B cell (primary cell): ENCODE results near the gene LIF. TPM values are rescaled to one million over a fixed set of nuclear protein-coding genes. Genes with fewer than 3 reads are reported as not detected.

Experiments used
- ATAC-seq: fragments of 200-7000 bp; cut with Tn5 transposase; one replicate; pipeline ENCODE4 v1.10.0; 2021; ENCODE audit warnings: low read depth, mild to moderate bottlenecking, moderate number of reproducible peaks, moderate library complexity
- CTCF ChIA-PET: fragments of 350-600 bp; sonication (Branson Sonifier 250); formaldehyde crosslinking; loops from one replicate; lab custom pipeline; 2021; ENCODE audit warnings: antibody characterized with exemption, inconsistent platforms; lab: Charles Lee
- POLR2A ChIA-PET: fragments of 350-600 bp; sonication (Branson Sonifier 250); formaldehyde crosslinking; loops from one replicate; lab custom pipeline; 2021; ENCODE audit warnings: antibody characterized with exemption; lab: Charles Lee
- DNase-seq: peaks from one replicate; pipeline ENCODE4 v3.0.0; 2013
- H2AFZ ChIP-seq: 2 replicates; pipeline ENCODE4 v1.6.1; 2012; ENCODE audit warnings: mild to moderate bottlenecking, low read depth, low read length; ENCODE audit not compliant: insufficient read depth, poor library complexity, severe bottlenecking
- H3K27ac ChIP-seq, 2 donors: 1 replicate in 1 of 2; 2 replicates in 1 of 2; pipeline ENCODE4 v1.5.1; 2012 to 2013; ENCODE audit warnings: low read length in 2 of 2, mild to moderate bottlenecking in 2 of 2, moderate library complexity in 1 of 2
- H3K27me3 ChIP-seq, 4 experiments: fragments of 200-600 bp in 1 of 4; sonication (generic) in 1 of 4; replicated peaks in 1 of 4; 1 replicate in 2 of 4; 2 replicates in 2 of 4; pipeline versions ENCODE4 v1.6.1 to v1.7.0; 2013 to 2016; ENCODE audit warnings: low read length in 3 of 4, mild to moderate bottlenecking in 2 of 4, mixed read lengths in 1 of 4, moderate library complexity in 1 of 4; ENCODE audit not compliant: insufficient read depth in 4 of 4, control insufficient read depth in 3 of 4; ENCODE audit errors: control extremely low read depth in 1 of 4
- H3K36me3 ChIP-seq, 2 experiments: replicated peaks in 1 of 2; 1 replicate in 1 of 2; 2 replicates in 1 of 2; pipeline versions ENCODE4 v1.6.1 to v1.7.1; 2013; ENCODE audit warnings: low read length in 1 of 2; ENCODE audit not compliant: insufficient read depth in 2 of 2, control insufficient read depth in 1 of 2; ENCODE audit errors: control extremely low read depth in 1 of 2, extremely low read depth in 1 of 2
- H3K4me1 ChIP-seq, 2 donors: fragments of 200-600 bp in 1 of 2; sonication (generic) in 1 of 2; 1 replicate in 1 of 2; 2 replicates in 1 of 2; pipeline versions ENCODE4 v1.5.1 to v1.6.1; 2013 to 2017; ENCODE audit warnings: low read length in 2 of 2; ENCODE audit not compliant: control insufficient read depth in 2 of 2, insufficient read depth in 2 of 2
- H3K4me2 ChIP-seq: replicated peaks from 2 replicates; pipeline ENCODE3; 2012; ENCODE audit warnings: mild to moderate bottlenecking, low read depth, low read length; ENCODE audit not compliant: poor library complexity, severe bottlenecking
- H3K4me3 ChIP-seq, 5 experiments: fragments of 200-600 bp in 1 of 5; sonication (generic) in 1 of 5; 1 replicate in 3 of 5; 2 replicates in 2 of 5; pipeline versions ENCODE4 v1.5.1 to v1.7.0; 2011 to 2016; ENCODE audit warnings: low read length in 4 of 5, mild to moderate bottlenecking in 4 of 5, low read depth in 2 of 5, control low read depth in 1 of 5, moderate library complexity in 1 of 5; ENCODE audit not compliant: insufficient read depth in 1 of 5; ENCODE audit errors: control extremely low read depth in 1 of 5, extremely low read depth in 1 of 5
- H3K79me2 ChIP-seq: fragments of 200-600 bp; sonication (generic); one replicate; pipeline ENCODE4 v1.6.0; 2016; ENCODE audit warnings: low read length; ENCODE audit not compliant: control insufficient read depth, insufficient read depth
- H3K9ac ChIP-seq: fragments of 200-600 bp; sonication (generic); 2 replicates; pipeline ENCODE4 v1.6.1; 2017; ENCODE audit warnings: mild to moderate bottlenecking, low read length, moderate library complexity
- H3K9me3 ChIP-seq, 3 donors: one replicate each; pipeline versions ENCODE4 v1.6.1 to v1.7.1; 2013; ENCODE audit warnings: low read length in 2 of 3; ENCODE audit not compliant: control insufficient read depth in 2 of 3, insufficient read depth in 1 of 3; ENCODE audit errors: control extremely low read depth in 1 of 3
- H4K20me1 ChIP-seq: 2 replicates; pipeline ENCODE4 v1.6.0; 2012; ENCODE audit warnings: mild to moderate bottlenecking, low read length; ENCODE audit not compliant: insufficient read depth, control insufficient read depth, poor library complexity, severe bottlenecking
- H3K27ac Mint-ChIP-seq: one replicate; pipeline ENCODE4 v1.8.0; 2021; ENCODE audit warnings: mixed read lengths
- H3K27me3 Mint-ChIP-seq: one replicate; pipeline ENCODE4 v1.8.0; 2021; ENCODE audit warnings: mixed read lengths
- H3K4me1 Mint-ChIP-seq: one replicate; pipeline ENCODE4 v1.8.0; 2021; ENCODE audit warnings: mixed read lengths
- H3K4me3 Mint-ChIP-seq: one replicate; pipeline ENCODE4 v1.8.0; 2021; ENCODE audit warnings: mixed read lengths
- H3K9me3 Mint-ChIP-seq: one replicate; pipeline ENCODE4 v1.8.0; 2022; ENCODE audit warnings: mixed read lengths; ENCODE audit not compliant: insufficient read depth
- EZH2 ChIP-seq: IDR thresholded peaks from 2 replicates; pipeline ENCODE4 v1.6.1; 2012; ENCODE audit warnings: borderline replicate concordance, low read depth, mild to moderate bottlenecking, moderate library complexity, low read length; ENCODE audit not compliant: insufficient read depth, poor library complexity, severe bottlenecking
- WGBS: methylation state at CpG from one replicate; pipeline ENCODE4 v1.1.5; 2013; ENCODE audit warnings: missing lambda C conversion rate; ENCODE audit not compliant: insufficient coverage; 5-methylcytosine and 5-hydroxymethylcytosine counted together
- intact Hi-C: fragments of 100-400 bp; cut with micrococcal nuclease; formaldehyde crosslinking; loops from one replicate; pipeline ENCODE4 v1.10.0; 2022
- polyA plus RNA-seq: library from polyadenylated mRNA; depleted of rRNA; stranded (reverse); fragments of >200 nt; gene quantifications from 2 replicates; pipeline ENCODE4 v1.2.3, GENCODE V29; 2012
- total RNA-seq, 2 donors: library from RNA; stranded (reverse); fragments of 120-200 nt in 1 of 2; gene quantifications; 1 replicate in 1 of 2; 2 replicates in 1 of 2; pipeline versions ENCODE4 v1.2.3 to v1.2.4, GENCODE V29; 2013 to 2022
- TF ChIP-seq, protein P1 (sequence below): fragments of 200-600 bp; IDR thresholded peaks from one replicate; pipeline ENCODE4 v1.8.0; 2022; ENCODE audit warnings: antibody characterized with exemption, mild to moderate bottlenecking

Gene LIF
- total and polyA plus RNA-seq, 2 donors (not counting 1 experiment from before 2014, with no cell fraction given): 0.47 TPM; not detected in 1

DNA sequence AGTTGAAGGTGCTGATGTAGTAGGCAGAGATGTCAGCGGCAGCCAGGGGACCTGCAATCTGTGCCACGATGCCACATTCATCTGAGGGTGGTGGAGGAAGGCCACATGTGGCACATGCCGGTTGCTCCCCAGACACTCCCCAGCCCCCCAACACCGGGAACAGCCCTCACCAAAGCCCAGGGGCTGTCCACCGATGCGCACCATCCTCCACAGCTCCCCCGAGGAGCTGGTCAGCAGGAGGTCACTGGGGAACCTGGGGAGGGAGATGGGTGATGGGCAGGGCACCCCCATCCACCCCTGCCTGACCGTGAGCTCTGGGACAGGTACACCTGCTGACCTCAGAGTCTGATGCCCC is 39.3 kb upstream of the LIF start:
- no peak overlapping the region for H2AFZ ChIP-seq
- ChIA-PET CTCF (interaction anchor here (1.3 to 13.2 kb wide), 9 partner anchors 23 to 200 kb away, joined by 3 to 510 read pairs (median 12); partner anchors contain the start of genes CCDC157, RNF215, SEC14L2 and SF3A1), POLR2A (no interaction called here)
- ATAC-seq (no peak), DNase-seq (no peak)
- H3K27ac Mint-ChIP-seq: no peak overlapping the region
- no peak for TF ChIP-seq EZH2
- TF ChIP-seq, protein P1, sequence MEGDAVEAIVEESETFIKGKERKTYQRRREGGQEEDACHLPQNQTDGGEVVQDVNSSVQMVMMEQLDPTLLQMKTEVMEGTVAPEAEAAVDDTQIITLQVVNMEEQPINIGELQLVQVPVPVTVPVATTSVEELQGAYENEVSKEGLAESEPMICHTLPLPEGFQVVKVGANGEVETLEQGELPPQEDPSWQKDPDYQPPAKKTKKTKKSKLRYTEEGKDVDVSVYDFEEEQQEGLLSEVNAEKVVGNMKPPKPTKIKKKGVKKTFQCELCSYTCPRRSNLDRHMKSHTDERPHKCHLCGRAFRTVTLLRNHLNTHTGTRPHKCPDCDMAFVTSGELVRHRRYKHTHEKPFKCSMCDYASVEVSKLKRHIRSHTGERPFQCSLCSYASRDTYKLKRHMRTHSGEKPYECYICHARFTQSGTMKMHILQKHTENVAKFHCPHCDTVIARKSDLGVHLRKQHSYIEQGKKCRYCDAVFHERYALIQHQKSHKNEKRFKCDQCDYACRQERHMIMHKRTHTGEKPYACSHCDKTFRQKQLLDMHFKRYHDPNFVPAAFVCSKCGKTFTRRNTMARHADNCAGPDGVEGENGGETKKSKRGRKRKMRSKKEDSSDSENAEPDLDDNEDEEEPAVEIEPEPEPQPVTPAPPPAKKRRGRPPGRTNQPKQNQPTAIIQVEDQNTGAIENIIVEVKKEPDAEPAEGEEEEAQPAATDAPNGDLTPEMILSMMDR: no peak
- H3K4me1 Mint-ChIP-seq: peaks cover 27% of the 10 kb centered on the region
- H3K27me3 Mint-ChIP-seq: no peaks in the 10 kb centered on the region
- H3K4me3 ChIP-seq: no peak overlapping the region
- H3K79me2 ChIP-seq: no peaks in the 10 kb centered on the region
- no peaks in the 10 kb centered on the region for H3K9me3 Mint-ChIP-seq
- H4K20me1 ChIP-seq: peaks cover 8% of the 10 kb centered on the region
- no peak overlapping the region for H3K4me2 ChIP-seq
- no peaks in the 10 kb centered on the region for H3K27me3 ChIP-seq
- intact Hi-C loops: loop anchor here (5.0 kb wide), 1 partner anchor 306 kb away; the partner anchor contains the start of gene PES1
- peaks cover 0 to 3% of the 10 kb centered on the region in 2 experiments for H3K36me3 ChIP-seq
- H3K9ac ChIP-seq: no peak overlapping the region
- H3K9me3 ChIP-seq: no peaks in the 10 kb centered on the region
- H3K27ac ChIP-seq: no peak overlapping the region
- H3K4me1 ChIP-seq: peaks cover 22 to 29% of the 10 kb centered on the region in 2 donors
- WGBS: 92% methylated on average over 4 of the region's 8 CpGs
- no peak overlapping the region for H3K4me3 Mint-ChIP-seq

DNA sequence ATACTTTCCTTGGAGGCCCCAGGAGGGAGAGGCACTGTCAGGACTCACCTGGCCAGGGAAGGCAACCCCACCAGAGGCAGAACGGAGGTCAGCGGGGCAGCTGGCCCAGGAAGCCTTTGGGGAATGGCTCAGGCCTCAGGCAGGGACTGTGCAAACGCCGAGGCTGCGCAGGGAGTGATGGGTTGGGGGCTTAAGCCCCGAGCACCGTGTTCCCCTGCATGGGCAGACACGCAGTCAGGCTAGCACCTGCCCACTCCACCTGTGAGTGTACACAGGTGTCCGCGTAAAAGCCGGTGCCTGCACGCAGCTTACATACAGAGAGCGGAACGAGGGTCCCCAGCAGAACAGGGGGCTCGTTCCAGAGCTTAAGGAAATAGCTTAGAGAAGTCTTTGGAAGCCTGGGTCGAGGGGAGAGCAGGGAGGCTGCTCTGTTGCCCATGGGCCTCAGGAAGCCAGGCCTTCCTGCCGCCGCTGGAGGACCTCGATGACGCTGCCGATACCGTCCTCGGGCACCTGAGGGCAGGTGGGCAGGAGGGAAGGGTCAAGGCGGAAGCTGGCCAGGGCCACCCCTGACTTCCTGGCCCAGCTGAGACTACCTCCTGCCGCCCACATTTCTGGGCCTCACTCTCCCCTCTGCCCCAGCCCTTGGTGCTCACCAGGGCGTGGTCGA is 38.8 kb upstream of the LIF start:
- no peak overlapping the region for H3K4me3 ChIP-seq
- H3K4me1 ChIP-seq: peaks cover 17 to 24% of the 10 kb centered on the region in 2 donors
- no peak for TF ChIP-seq EZH2
- TF ChIP-seq, protein P1: no peak
- Mint-ChIP-seq H3K27me3 (no peaks in the 10 kb centered on the region), H3K27ac (no peak overlapping the region), H3K4me3 (no peak overlapping the region), H3K9me3 (no peaks in the 10 kb centered on the region), H3K4me1 (peaks cover 22% of the 10 kb centered on the region)
- CTCF ChIA-PET: interaction anchor here (1.3 to 13.2 kb wide), 9 partner anchors 24 to 200 kb away, joined by 3 to 510 read pairs (median 12); partner anchors contain the start of genes CCDC157, RNF215, SEC14L2 and SF3A1
- no peaks in the 10 kb centered on the region for H3K27me3 ChIP-seq
- intact Hi-C loops: loop anchor here (5.0 kb wide), 1 partner anchor 307 kb away; the partner anchor contains the start of gene PES1
- no peak for ATAC-seq
- peaks cover 0 to 3% of the 10 kb centered on the region in 2 experiments for H3K36me3 ChIP-seq
- POLR2A ChIA-PET: no interaction called here
- no peaks in the 10 kb centered on the region for H3K9me3 ChIP-seq
- no peak overlapping the region for H2AFZ ChIP-seq
- H4K20me1 ChIP-seq: peaks cover 8% of the 10 kb centered on the region
- H3K79me2 ChIP-seq: no peaks in the 10 kb centered on the region
- H3K27ac ChIP-seq: no peak overlapping the region
- DNase-seq: no peak
- H3K4me2 ChIP-seq: no peak overlapping the region
- no peak overlapping the region for H3K9ac ChIP-seq
- WGBS: 96% methylated on average over 15 of the region's 27 CpGs
